Neural cell (in vitro differentiated cells): ENCODE measurements around the gene ADAMTS15.

Experiments used
- EP300 ChIP-seq: fragments of 450-650 bp; conservative IDR thresholded peaks from 2 replicates; pipeline ENCODE4 v1.6.1; 2014; ENCODE audit warnings: antibody characterized with exemption, mild to moderate bottlenecking, moderate library complexity; ENCODE audit not compliant: poor library complexity, severe bottlenecking
- EZH2 ChIP-seq: fragments of 200-600, 300-800 bp; shearing (Covaris generic), sonication (generic); IDR thresholded peaks from 2 replicates; pipeline ENCODE4 v1.6.1; 2014; ENCODE audit warnings: antibody characterized with exemption, low read length, borderline replicate concordance, mild to moderate bottlenecking; ENCODE audit not compliant: insufficient read depth, poor library complexity, severe bottlenecking
- POLR2AphosphoS5 ChIP-seq: IDR thresholded peaks from 2 replicates; pipeline ENCODE4 v1.6.1; 2012
- RAD21 ChIP-seq: fragments of 450-650 bp; conservative IDR thresholded peaks from 2 replicates; pipeline ENCODE4 v1.6.1; 2014; ENCODE audit warnings: antibody characterized with exemption, mild to moderate bottlenecking, moderate library complexity
- TAF1 ChIP-seq: IDR thresholded peaks from 2 replicates; pipeline ENCODE4 v1.6.1; 2012; ENCODE audit warnings: low read depth
- TF ChIP-seq, protein P1 (sequence below): fragments of 450-650 bp; IDR thresholded peaks from 2 replicates; pipeline ENCODE4 v1.5.1; 2014; ENCODE audit warnings: antibody characterized with exemption, mild to moderate bottlenecking, moderate library complexity; ENCODE audit not compliant: poor library complexity, severe bottlenecking
- TF ChIP-seq, protein P2 (sequence below): IDR thresholded peaks from 2 replicates; pipeline ENCODE4 v1.6.1; 2012; ENCODE audit warnings: borderline replicate concordance

- TF ChIP-seq, protein P1, sequence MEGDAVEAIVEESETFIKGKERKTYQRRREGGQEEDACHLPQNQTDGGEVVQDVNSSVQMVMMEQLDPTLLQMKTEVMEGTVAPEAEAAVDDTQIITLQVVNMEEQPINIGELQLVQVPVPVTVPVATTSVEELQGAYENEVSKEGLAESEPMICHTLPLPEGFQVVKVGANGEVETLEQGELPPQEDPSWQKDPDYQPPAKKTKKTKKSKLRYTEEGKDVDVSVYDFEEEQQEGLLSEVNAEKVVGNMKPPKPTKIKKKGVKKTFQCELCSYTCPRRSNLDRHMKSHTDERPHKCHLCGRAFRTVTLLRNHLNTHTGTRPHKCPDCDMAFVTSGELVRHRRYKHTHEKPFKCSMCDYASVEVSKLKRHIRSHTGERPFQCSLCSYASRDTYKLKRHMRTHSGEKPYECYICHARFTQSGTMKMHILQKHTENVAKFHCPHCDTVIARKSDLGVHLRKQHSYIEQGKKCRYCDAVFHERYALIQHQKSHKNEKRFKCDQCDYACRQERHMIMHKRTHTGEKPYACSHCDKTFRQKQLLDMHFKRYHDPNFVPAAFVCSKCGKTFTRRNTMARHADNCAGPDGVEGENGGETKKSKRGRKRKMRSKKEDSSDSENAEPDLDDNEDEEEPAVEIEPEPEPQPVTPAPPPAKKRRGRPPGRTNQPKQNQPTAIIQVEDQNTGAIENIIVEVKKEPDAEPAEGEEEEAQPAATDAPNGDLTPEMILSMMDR = no peak
- no peak for TF ChIP-seq POLR2AphosphoS5
- no peak for TF ChIP-seq EZH2
- TF ChIP-seq EP300 = no peak
- TF ChIP-seq, protein P2, sequence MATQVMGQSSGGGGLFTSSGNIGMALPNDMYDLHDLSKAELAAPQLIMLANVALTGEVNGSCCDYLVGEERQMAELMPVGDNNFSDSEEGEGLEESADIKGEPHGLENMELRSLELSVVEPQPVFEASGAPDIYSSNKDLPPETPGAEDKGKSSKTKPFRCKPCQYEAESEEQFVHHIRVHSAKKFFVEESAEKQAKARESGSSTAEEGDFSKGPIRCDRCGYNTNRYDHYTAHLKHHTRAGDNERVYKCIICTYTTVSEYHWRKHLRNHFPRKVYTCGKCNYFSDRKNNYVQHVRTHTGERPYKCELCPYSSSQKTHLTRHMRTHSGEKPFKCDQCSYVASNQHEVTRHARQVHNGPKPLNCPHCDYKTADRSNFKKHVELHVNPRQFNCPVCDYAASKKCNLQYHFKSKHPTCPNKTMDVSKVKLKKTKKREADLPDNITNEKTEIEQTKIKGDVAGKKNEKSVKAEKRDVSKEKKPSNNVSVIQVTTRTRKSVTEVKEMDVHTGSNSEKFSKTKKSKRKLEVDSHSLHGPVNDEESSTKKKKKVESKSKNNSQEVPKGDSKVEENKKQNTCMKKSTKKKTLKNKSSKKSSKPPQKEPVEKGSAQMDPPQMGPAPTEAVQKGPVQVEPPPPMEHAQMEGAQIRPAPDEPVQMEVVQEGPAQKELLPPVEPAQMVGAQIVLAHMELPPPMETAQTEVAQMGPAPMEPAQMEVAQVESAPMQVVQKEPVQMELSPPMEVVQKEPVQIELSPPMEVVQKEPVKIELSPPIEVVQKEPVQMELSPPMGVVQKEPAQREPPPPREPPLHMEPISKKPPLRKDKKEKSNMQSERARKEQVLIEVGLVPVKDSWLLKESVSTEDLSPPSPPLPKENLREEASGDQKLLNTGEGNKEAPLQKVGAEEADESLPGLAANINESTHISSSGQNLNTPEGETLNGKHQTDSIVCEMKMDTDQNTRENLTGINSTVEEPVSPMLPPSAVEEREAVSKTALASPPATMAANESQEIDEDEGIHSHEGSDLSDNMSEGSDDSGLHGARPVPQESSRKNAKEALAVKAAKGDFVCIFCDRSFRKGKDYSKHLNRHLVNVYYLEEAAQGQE = no peak
- TF ChIP-seq RAD21 = no peak
- no peak for TF ChIP-seq TAF1
Measured at GRCh38 chr11:130445788-130446187, 2.7 kb upstream of the ADAMTS15 start.
